H9 (cell line): Measurements from ENCODE around the gene CDH4. TPM values are rescaled to one million over a fixed set of nuclear protein-coding genes. Genes with fewer than 3 reads are reported as not detected.
A peak's percentile ranks its signal among the peaks of the same experiment; 100 is the strongest.

Source experiments
- DNase-seq: peaks from one replicate; pipeline ENCODE4 v3.0.0-alpha.2; 2017
- H2AFZ ChIP-seq: one replicate; pipeline ENCODE4 v1.6.1; 2013; ENCODE audit warnings: mild to moderate bottlenecking, low read length, control low read depth, moderate library complexity
- H2AK5ac ChIP-seq: 2 replicates; pipeline ENCODE4 v1.6.1; 2013; ENCODE audit warnings: low read length, control low read depth, mixed read lengths; ENCODE audit not compliant: insufficient read length
- H2BK120ac ChIP-seq: one replicate; pipeline ENCODE4 v1.6.1; 2013; ENCODE audit warnings: low read depth, mild to moderate bottlenecking, low read length, control low read depth, inconsistent platforms; ENCODE audit not compliant: poor library complexity, severe bottlenecking
- H2BK12ac ChIP-seq: 2 replicates; pipeline ENCODE4 v1.6.1; 2013; ENCODE audit warnings: low read length, control low read depth, mixed read lengths, low read depth; ENCODE audit not compliant: insufficient read length
- H2BK15ac ChIP-seq: 2 replicates; pipeline ENCODE4 v1.6.1; 2013; ENCODE audit warnings: low read depth, low read length, control low read depth
- H2BK20ac ChIP-seq: one replicate; pipeline ENCODE4 v1.6.1; 2013; ENCODE audit warnings: low read depth, mild to moderate bottlenecking, low read length, control low read depth, inconsistent platforms; ENCODE audit not compliant: poor library complexity, severe bottlenecking
- H2BK5ac ChIP-seq: 2 replicates; pipeline ENCODE4 v1.6.1; 2013; ENCODE audit warnings: low read length, control low read depth, mixed read lengths; ENCODE audit not compliant: insufficient read length
- H3K14ac ChIP-seq: 2 replicates; pipeline ENCODE4 v1.6.1; 2013; ENCODE audit warnings: low read length, control low read depth; ENCODE audit not compliant: insufficient read depth
- H3K18ac ChIP-seq: 2 replicates; pipeline ENCODE4 v1.6.1; 2013; ENCODE audit warnings: low read depth, mild to moderate bottlenecking, mixed read lengths, low read length, control low read depth; ENCODE audit not compliant: insufficient read length
- H3K23ac ChIP-seq: 2 replicates; pipeline ENCODE4 v1.6.1; 2013; ENCODE audit warnings: low read length, control low read depth, mixed read lengths, low read depth; ENCODE audit not compliant: insufficient read length
- H3K23me2 ChIP-seq: 2 replicates; pipeline ENCODE4 v1.6.1; 2013; ENCODE audit warnings: low read depth, mild to moderate bottlenecking, mixed read lengths, low read length, control low read depth; ENCODE audit not compliant: insufficient read length, poor library complexity, severe bottlenecking
- H3K27ac ChIP-seq: 2 replicates; pipeline ENCODE4 v1.5.1; 2013; ENCODE audit warnings: low read length, control low read depth, mixed read lengths, low read depth; ENCODE audit not compliant: insufficient read length
- H3K27me3 ChIP-seq: 2 replicates; pipeline ENCODE4 v1.6.1; 2013; ENCODE audit warnings: low read length, control low read depth, inconsistent platforms; ENCODE audit not compliant: insufficient read depth
- H3K4ac ChIP-seq: 2 replicates; pipeline ENCODE4 v1.6.1; 2013; ENCODE audit warnings: low read depth, mild to moderate bottlenecking, control low read depth, inconsistent platforms, low read length, moderate library complexity
- H3K4me1 ChIP-seq: 2 replicates; pipeline ENCODE4 v1.6.1; 2013; ENCODE audit warnings: low read length, control low read depth, inconsistent platforms; ENCODE audit not compliant: insufficient read depth
- H3K4me2 ChIP-seq: 2 replicates; pipeline ENCODE4 v1.6.1; 2013; ENCODE audit warnings: low read length, control low read depth, mixed read lengths; ENCODE audit not compliant: insufficient read length, insufficient read depth
- H3K56ac ChIP-seq: 2 replicates; pipeline ENCODE4 v1.6.1; 2013; ENCODE audit warnings: low read depth, mild to moderate bottlenecking, mixed read lengths, low read length, control low read depth; ENCODE audit not compliant: insufficient read length
- H3K79me1 ChIP-seq: 2 replicates; pipeline ENCODE4 v1.6.1; 2013; ENCODE audit warnings: low read depth, mild to moderate bottlenecking, moderate library complexity, low read length, control low read depth, inconsistent platforms; ENCODE audit not compliant: insufficient read depth, poor library complexity, severe bottlenecking
- H3K79me2 ChIP-seq: 2 replicates; pipeline ENCODE4 v1.6.1; 2013; ENCODE audit warnings: low read length, control low read depth, inconsistent platforms; ENCODE audit not compliant: insufficient read depth
- H3K9ac ChIP-seq: 2 replicates; pipeline ENCODE4 v1.6.1; 2013; ENCODE audit warnings: low read length, control low read depth, mixed read lengths; ENCODE audit not compliant: insufficient read length; ENCODE audit errors: extremely low read depth
- H3K9me3 ChIP-seq: one replicate; pipeline ENCODE4 v1.6.1; 2013; ENCODE audit warnings: low read depth, low read length, inconsistent platforms; ENCODE audit not compliant: control insufficient read depth
- H3T11ph ChIP-seq: one replicate; pipeline ENCODE4 v1.6.1; 2013; ENCODE audit warnings: mild to moderate bottlenecking, low read length, control low read depth, inconsistent platforms
- H4K20me1 ChIP-seq: one replicate; pipeline ENCODE4 v1.6.1; 2013; ENCODE audit not compliant: control insufficient read depth, insufficient read length, insufficient read depth
- H4K5ac ChIP-seq: 2 replicates; pipeline ENCODE4 v1.6.1; 2013; ENCODE audit warnings: low read depth, mild to moderate bottlenecking, mixed read lengths, low read length, control low read depth; ENCODE audit not compliant: insufficient read length
- H4K8ac ChIP-seq: replicated peaks from 2 replicates; pipeline ENCODE4 v1.6.1; 2013; ENCODE audit warnings: low read length, control low read depth, mixed read lengths, low read depth; ENCODE audit not compliant: insufficient read length
- H4K91ac ChIP-seq: 2 replicates; pipeline ENCODE4 v1.6.1; 2013; ENCODE audit warnings: low read depth, mild to moderate bottlenecking, moderate library complexity, mixed read lengths, low read length, control low read depth; ENCODE audit not compliant: insufficient read length
- H3K27ac Mint-ChIP-seq, 3 experiments: 2 replicates in 2 of 3; 3 replicates in 1 of 3; pipeline ENCODE4 v1.8.0; 2020 to 2021; ENCODE audit warnings: mixed read lengths in 3 of 3, mild to moderate bottlenecking in 1 of 3, moderate library complexity in 1 of 3
- H3K27me3 Mint-ChIP-seq: 2 replicates; pipeline ENCODE4 v1.8.0; 2021; ENCODE audit warnings: low read depth, mild to moderate bottlenecking, moderate library complexity, mixed read lengths
- H3K36me3 Mint-ChIP-seq, 3 experiments: 2 replicates in 2 of 3; 3 replicates in 1 of 3; pipeline ENCODE4 v1.8.0; 2020 to 2021; ENCODE audit warnings: low read depth in 3 of 3, mixed read lengths in 3 of 3; ENCODE audit not compliant: insufficient read depth in 1 of 3
- H3K4me1 Mint-ChIP-seq, 2 experiments: 2 replicates each; pipeline ENCODE4 v1.8.0; 2020; ENCODE audit warnings: mixed read lengths in 2 of 2
- H3K4me3 Mint-ChIP-seq, 2 experiments: 2 replicates in 1 of 2; 3 replicates in 1 of 2; pipeline ENCODE4 v1.8.0; 2020 to 2021; ENCODE audit warnings: mild to moderate bottlenecking in 2 of 2, mixed read lengths in 2 of 2, moderate library complexity in 1 of 2
- H3K9me3 Mint-ChIP-seq, 2 experiments: 2 replicates in 1 of 2; 3 replicates in 1 of 2; pipeline ENCODE4 v1.8.0; 2020; ENCODE audit warnings: mild to moderate bottlenecking in 2 of 2, mixed read lengths in 2 of 2, moderate library complexity in 1 of 2
- CTCF ChIP-seq: fragments of 200-600 bp; sonication (generic); conservative IDR thresholded peaks from 3 replicates; pipeline ENCODE4 v1.8.0; 2021; ENCODE audit warnings: antibody characterized with exemption, mild to moderate bottlenecking
- WGBS: extraction: QIAGEN DNeasy Blood & Tissue Kit; methylation state at CpG from one replicate; pipeline ENCODE4 v1.1.7; 2013; ENCODE audit warnings: missing lambda C conversion rate, low lambda C conversion rate, mixed read lengths; ENCODE audit not compliant: insufficient read length; ENCODE audit errors: extremely low coverage; 5-methylcytosine and 5-hydroxymethylcytosine counted together
- total RNA-seq: library from RNA; stranded (reverse); gene quantifications from 2 replicates; pipeline ENCODE4 v1.2.1, GENCODE V29; 2021

The CDH4 gene
- total RNA-seq, 1 experiment from 2014 or later, result 3.0 TPM

GRCh38 chr20:61561111-61561830 is 309.2 kb downstream of the CDH4 start:
- Histone ChIP-seq H4K20me1 (peaks cover 2% of the 10 kb centered on the region), H3K18ac (no peak overlapping the region), H4K91ac (no peak overlapping the region), H2BK120ac (no peak overlapping the region), H2BK12ac (no peak overlapping the region), H2BK20ac (no peak overlapping the region), H3K79me1 (no peaks in the 10 kb centered on the region), H3K27ac (no peak overlapping the region), H3K9ac (no peak overlapping the region), H2AK5ac (no peak overlapping the region), H3K23me2 (no peaks in the 10 kb centered on the region), H2BK15ac (no peak overlapping the region), H2BK5ac (no peak overlapping the region), H4K5ac (no peak overlapping the region), H3T11ph (no peak overlapping the region), H3K4me1 (no peaks in the 10 kb centered on the region), H3K4ac (no peak overlapping the region), H3K4me2 (no peak overlapping the region), H4K8ac (no peak overlapping the region), H2AFZ (no peak overlapping the region), H3K27me3 (peaks cover 3% of the 10 kb centered on the region; the same call in 1 of the 2 replicates), H3K23ac (no peak overlapping the region), H3K79me2 (no peaks in the 10 kb centered on the region), H3K56ac (no peak overlapping the region), H3K9me3 (no peaks in the 10 kb centered on the region), H3K14ac (no peak overlapping the region)
- peaks cover 36% of the 10 kb centered on the region in 2 experiments for H3K4me1 Mint-ChIP-seq
- no CpG with 5 or more reads among the region's 10 CpGs for WGBS
- H3K9me3 Mint-ChIP-seq, result peaks cover 3 to 5% of the 10 kb centered on the region in 2 experiments; a peak in 4 of 5 replicates
- peaks cover 31% of the 10 kb centered on the region for H3K27me3 Mint-ChIP-seq
- H3K27ac Mint-ChIP-seq, result 0 out of 7 replicates have a peak overlapping the region, but pooled peaks of 1 of the 3 experiments have one; percentile 40
- H3K4me3 Mint-ChIP-seq, result no peak overlapping the region
- no peak for DNase-seq
- TF ChIP-seq CTCF, result no peak
- H3K36me3 Mint-ChIP-seq, result peaks cover 0 to 6% (median 2%) of the 10 kb centered on the region in 3 experiments; a peak in 2 of 7 replicates
